ENCODE results near the gene CDC37.
"Not testable (repeated sequence)": the region's sequence is repeated elsewhere in the genome, so short reads cannot be mapped to it uniquely, and the experiment has no call there.

The CDC37 gene

DNA sequence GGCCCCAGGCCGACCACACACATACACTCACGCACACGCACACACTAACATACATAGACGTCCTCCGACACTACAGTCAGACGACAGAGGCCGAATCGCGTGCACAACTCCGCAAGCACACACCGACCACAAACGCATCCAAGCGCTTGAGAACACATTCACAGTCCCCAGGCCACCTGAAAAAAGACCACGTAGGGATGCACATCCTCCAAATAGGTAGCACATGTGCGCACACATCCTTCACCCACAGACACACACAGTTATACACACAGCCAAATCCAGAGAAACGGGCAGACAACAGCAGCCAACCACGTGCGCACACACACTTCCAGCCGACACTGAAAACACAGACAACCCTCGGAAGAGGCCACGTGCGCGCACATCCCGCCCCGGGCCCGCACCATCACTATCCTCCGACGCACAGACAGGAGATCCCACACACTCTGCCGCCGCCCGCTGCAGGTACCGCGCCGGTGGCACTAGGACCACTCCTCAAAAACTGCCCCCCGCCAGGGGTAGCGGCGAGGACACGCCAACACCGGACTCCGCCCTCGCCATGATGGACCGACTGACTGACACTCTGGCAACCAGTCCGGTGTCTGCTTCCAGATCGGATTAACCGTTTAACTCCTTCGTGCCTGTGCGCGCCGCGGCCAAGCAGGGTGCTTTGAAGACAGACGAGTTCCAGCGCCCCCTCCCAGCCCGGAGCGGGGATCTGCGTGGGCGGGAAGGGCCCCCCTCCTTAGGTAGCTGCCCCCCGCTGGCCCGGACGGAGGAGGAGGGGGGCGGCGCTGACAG, 16.5 kb upstream of the CDC37 start:
- DNase-seq, result peak; percentile 91

DNA sequence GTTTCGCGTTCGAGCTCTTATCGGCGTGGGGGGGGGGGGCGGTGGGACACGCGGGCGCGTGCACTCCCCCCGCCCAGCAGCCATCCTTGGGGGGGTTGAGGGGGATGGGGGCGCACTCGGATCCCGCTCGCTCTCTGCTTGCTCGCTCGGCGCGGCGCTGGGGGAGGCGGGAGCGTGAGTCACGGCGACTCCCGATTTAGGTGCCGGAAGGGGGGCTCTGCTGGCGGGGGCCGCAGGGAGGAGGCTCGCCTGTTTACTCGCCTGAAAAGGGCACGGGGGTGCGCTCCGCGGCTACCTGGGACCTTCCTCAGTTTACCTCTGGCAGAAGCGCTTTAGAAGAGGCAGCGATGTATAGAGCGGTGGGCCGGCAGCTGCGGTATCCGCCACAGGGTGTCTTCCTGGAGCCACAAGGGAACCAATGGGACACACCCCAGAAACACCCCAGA, 15.9 kb upstream of the CDC37 start:
- no peak for DNase-seq

DNA sequence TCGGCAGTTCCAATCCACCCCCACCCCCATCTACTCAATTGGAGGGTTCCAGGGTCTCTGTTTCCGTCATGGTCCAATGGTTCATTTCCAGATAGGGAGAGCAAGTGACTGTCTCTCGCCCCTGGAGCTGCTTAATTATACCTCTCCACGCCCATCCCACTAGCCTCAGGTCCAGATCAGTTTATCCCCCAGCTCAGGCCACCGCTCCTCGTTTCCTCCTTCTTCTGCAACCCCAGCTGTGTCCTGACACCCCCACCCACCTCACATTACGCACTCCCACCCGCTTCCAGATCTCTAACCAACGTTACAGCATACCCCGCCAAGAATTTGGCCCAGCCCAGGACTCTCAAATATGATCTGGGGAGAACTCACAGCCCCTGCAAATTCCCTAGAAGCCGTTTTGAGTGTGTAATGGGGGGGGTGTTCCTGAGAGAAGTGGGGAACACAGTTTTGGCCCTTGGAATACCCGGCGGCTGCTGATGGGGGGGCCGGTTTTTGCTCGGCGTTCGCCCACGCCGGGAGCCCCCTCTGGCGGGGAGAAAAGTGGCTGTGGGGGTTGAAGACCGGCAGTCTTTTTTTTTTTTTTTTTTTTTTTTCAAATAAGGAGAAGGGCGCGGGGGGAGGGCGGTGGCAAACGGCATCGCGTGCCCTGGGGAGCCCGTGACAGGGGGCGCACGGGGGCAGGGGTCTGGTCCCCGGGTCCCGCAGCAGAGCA, 15.3 kb upstream of the CDC37 start:
- peak; percentile 71 for DNase-seq

DNA sequence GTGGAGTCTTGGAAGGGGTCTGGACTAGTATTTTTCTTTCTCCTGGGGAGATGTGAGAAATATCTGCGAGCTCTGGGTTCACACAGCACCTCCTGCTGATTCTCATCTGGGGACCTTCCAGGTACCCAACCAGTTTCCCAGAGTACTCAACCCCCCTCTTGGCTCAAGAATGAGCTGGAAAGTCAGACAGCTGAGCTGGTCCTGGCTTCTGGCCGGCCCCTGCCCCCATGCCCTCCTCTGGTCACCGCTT, 14.8 kb upstream of the CDC37 start:
- DNase-seq, result peak; percentile 68

DNA sequence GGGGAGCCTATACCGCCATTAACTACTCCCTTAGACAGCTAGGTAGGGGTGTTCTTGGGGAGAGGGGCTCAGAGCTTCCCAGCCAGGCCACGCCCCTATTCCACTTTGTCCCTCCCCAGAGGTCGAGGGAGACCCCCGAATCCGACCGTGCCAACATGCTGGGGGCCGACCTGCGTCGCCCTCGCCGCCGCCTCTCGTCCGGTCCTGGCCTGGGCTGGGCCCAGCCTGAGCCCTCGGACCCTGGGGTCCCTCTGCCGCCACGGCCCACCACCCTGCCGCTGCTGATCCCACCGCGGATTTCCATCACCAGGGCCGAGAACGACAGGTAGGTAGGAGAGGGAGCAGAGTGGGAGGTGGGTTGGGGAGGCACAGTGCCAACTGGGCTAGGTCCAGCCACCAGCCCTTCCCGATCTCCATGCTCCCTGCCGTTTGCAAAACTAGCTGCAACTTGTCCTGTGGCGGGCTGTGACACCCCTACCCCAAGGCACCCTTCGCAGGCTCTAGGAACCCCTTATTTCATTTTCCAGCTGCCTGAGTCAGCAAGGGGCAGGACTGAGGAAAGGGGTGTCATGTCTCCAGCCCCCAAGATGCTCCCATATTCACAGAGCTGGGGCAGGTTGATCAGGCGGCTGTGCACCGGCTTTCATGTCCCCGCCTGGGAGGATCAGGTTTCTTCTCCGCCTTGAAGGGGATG, 14.3 kb upstream of the CDC37 start:
- no peak for DNase-seq

DNA sequence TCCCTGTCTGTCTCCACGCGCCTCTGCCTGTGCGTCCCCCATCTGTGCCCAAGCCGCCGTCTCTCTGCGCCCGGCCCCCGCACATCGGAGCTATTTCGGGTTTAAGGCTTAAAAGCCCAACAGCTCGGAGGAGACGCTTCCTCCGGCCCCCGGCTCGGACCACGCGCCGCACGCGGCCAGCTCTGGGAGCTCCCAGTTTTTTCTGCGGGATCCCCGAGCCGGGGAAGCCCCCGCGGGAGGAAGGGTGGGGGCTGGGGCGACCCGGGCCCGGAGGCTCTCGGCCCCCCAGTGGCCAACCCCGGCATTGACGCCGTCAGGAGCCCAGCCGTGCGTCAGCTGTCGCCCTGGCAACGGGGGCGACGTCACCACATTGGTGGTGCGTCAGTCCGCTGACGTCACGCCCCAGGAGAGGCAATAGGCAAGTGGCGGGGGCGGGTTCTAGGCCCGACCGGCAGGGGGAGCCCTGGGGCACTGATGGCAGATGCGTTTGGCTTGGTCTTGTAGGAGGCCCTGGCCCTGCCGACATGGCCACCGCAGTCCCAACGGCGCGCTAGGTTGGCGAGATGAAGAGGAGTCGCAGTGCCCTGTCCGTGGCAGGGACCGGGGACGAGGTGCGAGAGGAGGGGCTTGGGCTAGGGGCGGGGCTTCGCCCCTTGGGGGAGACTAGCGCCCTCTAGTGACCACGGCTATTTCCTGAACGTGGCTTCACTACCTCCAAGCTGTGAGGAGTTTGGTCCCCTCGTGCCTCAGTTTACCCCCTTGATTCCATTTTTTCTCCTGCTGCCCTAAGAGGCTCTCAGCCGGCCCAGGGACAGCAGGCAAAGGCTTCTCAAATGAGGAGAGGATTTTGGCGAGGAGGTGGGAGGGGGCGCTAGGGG, 13.3 kb upstream of the CDC37 start:
- DNase-seq, result peak; percentile 86

DNA sequence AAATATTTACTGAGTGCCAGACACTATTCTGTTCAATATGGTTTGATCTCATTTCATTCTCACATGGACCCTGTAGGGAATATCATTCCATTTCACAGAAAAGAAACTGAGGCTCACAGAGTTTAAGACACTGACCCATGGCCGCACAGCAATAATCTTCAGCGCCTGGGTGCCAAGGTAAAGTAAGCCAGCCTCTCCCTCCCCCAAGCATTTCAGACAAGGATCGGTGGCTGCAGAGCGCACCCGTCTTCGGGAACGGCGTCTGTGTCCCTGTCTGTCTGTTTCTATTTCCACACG, 12.7 kb upstream of the CDC37 start:
- DNase-seq, result no peak

DNA sequence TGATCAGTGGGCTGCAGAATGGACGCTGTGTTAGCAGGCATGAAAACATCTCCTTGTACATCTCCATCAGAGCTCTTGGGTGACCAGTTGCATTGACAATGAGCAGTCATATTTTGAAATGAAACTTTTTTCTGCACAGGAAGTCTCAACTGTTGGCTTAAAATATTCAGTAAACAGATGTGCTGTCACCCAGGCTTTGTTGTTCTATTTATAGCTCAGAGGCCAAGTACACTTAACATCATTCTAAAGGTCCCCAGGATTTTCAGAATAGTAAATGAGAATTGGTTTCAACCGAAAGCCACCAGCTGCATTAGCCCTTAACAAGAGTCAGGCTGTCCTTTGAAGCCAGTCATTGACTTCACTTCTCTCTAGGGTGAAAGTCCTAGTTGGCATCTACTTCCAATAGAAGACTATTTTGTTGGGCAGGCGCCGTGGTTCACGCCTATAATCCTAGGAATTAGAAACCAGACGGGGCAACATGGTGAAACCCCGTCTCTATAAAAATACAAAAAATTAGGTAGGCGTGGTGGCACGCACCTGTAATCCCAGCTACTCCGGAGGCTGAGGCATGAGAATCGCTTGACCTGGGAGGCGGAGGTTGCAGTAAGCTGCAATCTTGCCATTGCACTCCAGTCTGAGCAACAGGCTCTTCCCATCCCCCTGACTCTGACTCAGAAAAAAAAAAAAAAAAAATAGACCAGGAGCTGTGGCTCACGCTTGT, 9.1 kb upstream of the CDC37 start:
- no peak for DNase-seq

DNA sequence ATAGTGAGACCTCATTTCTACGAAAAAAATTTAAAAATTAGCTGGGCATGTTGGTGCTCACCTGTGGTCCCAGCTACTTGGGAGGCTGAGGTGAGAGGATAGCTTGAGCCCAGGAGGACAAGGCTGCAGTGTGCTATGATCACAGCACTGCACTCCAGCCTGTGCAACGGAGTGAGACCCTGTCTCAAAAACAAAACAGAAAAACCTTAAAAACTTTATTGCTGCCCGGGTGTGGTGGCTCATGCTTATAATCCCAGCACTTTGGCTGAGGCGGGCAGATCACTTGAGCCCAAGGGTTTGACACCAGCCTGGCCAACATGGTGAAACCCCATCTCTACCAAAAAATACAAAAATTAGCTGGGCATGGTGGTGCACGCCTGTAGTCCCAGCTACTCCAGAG, 7.9 kb upstream of the CDC37 start:
- not testable (repeated sequence) for DNase-seq

DNA sequence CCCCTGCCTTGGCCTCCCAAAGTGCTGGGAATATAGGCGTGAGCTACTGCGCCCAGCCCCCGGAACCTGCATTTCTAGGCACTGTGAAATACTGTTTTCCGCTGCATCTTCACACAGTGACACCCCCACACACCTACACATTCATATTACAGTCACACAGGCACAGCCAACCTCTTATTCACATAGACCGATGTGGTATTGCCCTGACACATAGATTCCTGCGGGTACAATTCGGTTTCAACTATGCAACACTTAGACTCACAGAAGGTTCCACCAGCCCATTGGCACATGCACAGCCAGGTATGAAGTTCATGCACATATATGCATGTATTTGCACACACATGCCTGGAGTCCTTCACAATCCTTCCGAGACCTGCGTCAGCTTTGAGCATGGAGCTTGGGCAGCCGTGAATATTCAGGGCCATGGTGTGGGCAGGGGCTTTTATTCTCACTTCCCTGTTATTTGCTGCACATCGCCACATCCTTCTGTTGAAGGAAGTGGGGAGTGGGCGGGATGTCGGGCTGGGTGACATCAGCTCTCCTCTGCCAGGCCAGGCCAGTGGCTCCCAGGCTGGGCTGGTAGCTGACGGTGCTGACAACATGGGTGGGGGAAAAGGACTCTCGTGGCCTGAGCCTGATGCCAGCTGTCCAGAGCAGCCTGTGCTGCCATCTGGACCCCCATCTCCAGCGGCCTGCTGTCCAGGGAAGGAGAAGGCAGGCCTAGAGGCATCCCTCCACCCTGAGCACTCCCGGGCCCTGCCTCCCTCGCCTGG, 5.4 kb upstream of the CDC37 start:
- peak; percentile 38 for DNase-seq

DNA sequence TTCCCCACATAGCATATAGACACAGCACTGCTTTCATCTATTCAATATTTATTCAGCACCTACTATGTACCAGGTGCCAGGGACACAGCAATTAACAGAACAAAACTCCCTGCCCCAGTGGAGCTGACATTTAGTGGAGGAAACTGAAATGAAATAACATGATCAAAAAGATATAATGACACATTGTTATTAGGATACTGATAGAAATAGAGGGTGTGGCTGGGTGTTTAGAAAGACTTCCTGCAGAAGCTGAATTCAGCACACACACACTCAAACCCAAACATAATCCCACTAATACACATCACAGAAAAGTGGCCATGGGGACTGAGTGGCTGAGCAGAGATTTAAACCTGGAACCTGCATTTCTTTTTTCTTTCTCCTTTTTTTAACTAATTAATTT, 3.8 kb upstream of the CDC37 start:
- DNase-seq, result no peak

DNA sequence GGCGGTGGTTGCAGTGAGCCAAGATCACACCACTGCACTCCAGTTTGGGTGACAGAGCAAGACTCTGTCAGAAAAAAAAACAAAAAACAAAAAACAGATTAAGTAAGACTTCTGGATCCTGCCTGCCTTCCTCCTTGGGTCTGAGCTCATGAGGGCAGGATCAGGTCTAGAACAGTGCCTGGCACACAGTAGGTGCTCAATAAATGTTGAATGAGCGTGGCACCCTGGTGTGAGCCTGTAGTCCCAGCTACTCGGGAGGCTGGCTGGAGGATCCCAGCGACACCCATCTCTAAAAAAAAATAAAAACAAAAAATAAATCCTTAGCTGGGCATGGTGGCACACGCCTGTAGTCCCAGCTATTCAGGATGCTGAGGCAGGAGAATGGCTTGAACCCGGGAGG, 2.8 kb upstream of the CDC37 start:
- DNase-seq, result no peak

DNA sequence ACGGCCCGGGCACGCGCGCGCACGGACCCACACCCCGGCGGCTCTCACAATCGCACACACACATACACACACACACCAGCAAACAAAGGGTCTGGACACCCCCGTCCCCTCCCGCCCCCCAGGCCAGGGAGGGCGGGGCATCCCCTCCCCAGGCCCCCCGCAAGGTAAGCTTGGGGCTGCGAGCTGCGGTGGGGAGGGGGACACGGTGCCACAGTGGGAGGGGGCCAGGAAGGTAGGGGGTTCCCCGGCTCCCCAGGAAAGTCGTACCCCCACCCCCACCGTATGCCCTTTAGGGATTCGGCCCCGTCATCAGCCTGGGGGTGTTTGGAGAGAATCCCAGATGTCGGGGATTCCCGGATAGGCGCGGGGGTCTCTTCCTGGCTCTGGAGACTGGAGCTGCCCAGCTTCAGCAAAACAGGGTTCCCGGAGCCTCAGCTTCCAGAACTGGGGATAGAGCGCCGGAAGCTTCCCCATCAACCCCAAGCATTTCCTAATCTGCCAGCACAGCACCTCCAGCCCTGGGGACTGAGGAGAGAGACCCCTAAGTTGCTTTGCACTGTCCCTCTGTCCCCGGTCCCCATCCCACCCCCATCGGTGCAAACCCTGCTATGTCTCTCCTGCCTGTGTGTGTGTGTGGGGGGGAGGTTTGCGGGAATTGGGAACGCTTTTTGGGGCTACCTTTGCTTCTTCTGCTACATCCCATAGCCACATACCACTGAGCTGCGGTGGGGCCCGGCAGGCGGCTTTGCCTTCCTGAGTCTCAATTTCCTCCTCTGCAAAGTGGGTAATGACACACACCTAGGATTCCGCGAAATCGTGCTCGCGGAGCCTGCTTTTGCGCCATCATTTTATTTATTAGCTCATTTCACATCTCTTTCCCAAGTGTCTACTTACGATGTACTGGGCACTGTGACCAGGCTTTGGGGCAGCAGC, 1.8 kb upstream of the CDC37 start:
- DNase-seq, result no peak

DNA sequence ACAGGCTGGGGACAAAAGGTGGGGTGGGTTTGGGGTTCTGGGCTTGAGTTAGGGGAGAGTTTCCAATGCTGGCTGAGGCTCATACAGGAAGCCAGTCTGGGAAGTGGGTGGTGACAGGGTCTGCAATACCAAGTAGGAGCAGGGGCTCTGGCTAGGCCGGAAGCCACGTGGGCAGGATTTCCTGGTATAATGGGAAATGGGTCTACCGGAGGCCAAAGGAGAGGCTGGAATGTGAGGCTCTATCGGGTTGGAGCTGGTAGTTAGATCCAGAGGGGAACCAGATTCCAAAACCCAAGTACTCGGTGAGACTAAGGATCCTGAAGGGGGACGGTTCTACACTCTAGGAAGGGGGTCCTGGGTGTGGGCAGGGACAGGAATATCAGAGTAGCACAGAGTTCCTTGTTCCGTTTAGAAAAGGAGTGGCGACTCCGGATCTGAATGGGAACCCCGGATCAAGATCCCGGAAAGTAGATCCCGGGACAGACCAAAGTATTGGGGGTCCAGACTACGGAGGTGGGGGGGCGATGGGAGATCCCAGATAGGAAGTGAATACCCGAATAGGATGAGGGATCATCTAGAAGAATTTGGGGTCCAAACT, 802 bp downstream of the CDC37 start:
- DNase-seq, result no peak

DNA sequence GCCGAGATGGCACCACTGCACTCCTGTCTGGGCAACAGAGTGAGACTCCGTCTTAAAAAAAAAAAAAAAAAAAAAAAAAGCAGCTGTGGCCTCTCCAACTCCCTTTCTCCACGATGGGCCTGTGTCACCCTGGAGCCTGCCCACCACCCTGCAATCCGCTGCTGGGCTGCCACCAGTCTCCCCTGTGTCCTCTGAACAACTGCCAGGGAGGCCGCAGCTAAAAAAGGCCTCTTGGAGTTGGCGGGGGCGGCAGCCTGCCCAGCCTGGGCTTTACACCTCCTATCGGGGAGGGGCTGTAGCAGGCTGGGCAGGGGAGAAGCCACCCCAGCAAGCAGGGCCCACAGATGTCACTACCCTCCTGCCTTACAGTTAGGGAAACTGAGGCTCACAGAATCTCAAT, 3.5 kb downstream of the CDC37 start:
- no peak for DNase-seq

DNA sequence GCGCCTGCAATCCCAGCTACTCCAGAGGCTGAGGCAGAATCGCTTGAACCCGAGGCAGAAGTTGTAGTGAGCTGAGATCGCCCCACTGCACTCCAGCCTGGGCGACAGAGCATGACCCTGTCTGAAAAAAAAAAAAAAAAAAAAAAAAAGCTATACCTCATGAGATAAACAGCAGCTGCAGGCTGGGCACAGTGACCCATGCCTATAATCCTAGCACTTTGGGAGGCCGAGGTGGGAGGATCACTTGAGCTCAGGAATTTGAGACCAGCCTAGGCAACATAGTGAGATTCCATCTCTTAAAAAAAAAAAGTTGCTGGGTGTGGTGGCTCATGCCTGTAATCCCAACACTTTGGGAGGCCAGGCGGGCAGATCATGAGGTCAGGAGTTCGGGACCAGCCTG, 4.0 kb downstream of the CDC37 start:
- DNase-seq, result not testable (repeated sequence)

DNA sequence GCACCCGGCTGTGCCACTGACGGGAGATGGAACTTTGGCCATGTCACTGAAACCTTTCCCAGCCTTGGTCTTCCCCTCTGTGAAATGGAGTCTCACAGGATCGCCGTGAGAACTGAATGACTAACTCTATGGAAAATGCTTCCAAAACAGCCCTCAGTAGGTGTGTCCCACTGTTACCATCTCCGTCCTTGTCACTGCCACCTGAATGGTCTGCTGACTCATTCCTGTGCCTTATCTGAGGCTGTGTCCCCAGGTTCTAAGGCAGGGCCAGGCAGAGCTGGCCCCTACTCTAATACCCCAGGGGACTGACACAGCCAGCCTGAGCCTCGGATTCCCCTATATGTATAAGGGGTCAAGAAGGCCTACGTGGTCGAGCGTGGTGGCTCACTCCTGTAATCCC, 4.5 kb downstream of the CDC37 start:
- no peak for DNase-seq

DNA sequence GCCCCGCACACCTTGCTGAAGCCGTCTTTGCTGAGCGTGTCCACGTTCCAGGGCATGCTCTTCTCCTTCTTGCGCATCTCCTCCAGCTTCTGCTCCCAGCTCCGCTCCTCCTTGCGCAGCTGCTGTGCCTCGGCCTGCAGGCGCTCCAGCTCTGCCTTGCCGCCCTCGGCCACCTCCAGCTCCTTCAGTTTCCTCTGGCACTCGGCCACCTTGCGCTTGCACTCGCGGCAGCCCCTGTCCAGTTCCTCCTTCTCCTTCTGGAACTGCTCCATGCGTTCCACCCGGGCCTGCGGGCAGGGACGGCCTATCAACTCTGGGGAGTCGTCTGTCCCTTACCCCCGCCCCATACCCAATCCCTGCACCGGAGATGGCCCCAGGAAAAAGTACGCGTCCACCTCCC, 7.4 kb downstream of the CDC37 start:
- no peak for DNase-seq

DNA sequence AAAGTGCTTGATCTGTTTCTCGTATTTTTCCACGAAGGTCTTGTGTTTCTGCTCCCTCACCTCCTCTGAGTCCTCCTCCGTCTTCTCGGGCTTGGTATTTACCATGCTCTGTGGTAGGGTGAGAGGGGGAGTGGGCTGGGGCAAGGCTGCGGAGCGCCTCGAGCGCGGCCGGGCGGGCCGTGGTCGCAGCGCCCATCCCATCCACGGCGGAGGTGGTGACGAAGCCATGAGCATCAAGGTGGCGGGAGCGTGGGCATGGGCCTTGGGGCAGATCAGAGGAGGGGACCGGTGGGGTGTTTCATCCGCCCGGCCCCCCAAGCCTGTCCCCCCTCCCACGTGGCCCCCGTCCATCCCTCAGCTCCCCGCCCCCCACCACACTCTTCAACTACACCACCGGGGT, 7.9 kb downstream of the CDC37 start:
- DNase-seq, result no peak

DNA sequence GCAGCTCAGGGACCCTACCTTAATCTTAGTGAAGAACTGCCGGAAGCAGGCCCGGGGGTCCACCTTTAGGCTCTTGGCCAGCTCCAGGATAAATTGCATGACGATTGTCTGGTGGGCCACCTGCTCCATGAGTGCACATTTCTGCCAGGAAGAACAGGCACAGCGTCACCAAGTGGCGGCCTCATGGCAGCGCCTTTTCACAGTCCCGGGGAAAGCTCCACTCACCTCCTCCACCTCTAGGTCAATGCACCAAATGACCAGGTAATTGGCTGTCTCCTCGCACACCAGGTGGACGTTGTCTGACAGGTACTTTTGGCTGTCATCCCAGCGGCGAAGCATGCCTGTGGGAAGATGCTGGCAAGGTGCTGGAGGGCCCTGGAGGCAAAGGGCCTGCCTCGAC, 8.3 kb downstream of the CDC37 start:
- DNase-seq, result no peak
